H1 (cell line): Measurements from ENCODE around the gene S100A14. TPM values are rescaled to one million over a fixed set of nuclear protein-coding genes. Genes with fewer than 3 reads are reported as not detected.

Source experiments
- CTCF ChIA-PET: fragments of 300-600 bp; sonication (Branson Sonifier 250); formaldehyde crosslinking; loops from one replicate; lab custom pipeline; 2021; ENCODE audit not compliant: partially characterized antibody; lab: Charles Lee
- POLR2A ChIA-PET: fragments of 300-600 bp; sonication (Branson Sonifier 250); formaldehyde crosslinking; loops from one replicate; lab custom pipeline; 2021; ENCODE audit warnings: inconsistent platforms; ENCODE audit not compliant: partially characterized antibody; lab: Charles Lee
- DNase-seq, 2 experiments: peaks; one replicate each; pipeline versions ENCODE4 v3.0.0 to v3.0.0-alpha.2; 2010 to 2022; ENCODE audit warnings: low spot score in 2 of 2, low read depth in 1 of 2, mixed read lengths in 1 of 2
- FAIRE-seq: peaks from 2 replicates; lab custom pipeline; 2011; peaks lifted over from hg19 to GRCh38; lab: Jason Lieb, UNC
- H2AFZ ChIP-seq: 2 replicates; pipeline ENCODE4 v1.8.1; 2012; ENCODE audit warnings: low read length, inconsistent platforms
- H2AK5ac ChIP-seq: 2 replicates; pipeline ENCODE4 v1.6.1; 2013; ENCODE audit warnings: low read depth, low read length
- H2BK120ac ChIP-seq: replicated peaks from 2 replicates; pipeline ENCODE3; 2013; ENCODE audit warnings: low read depth, low read length, inconsistent platforms
- H2BK12ac ChIP-seq: 2 replicates; pipeline ENCODE4 v1.6.1; 2013; ENCODE audit warnings: low read depth, low read length
- H2BK15ac ChIP-seq: 2 replicates; pipeline ENCODE4 v1.6.1; 2013; ENCODE audit warnings: low read length
- H2BK20ac ChIP-seq: 2 replicates; pipeline ENCODE4 v1.6.1; 2013; ENCODE audit warnings: low read length
- H2BK5ac ChIP-seq: 2 replicates; pipeline ENCODE4 v1.6.1; 2013; ENCODE audit warnings: low read depth, low read length
- H3K14ac ChIP-seq: 2 replicates; pipeline ENCODE4 v1.6.1; 2013; ENCODE audit warnings: inconsistent platforms; ENCODE audit not compliant: insufficient read length
- H3K18ac ChIP-seq: 2 replicates; pipeline ENCODE4 v1.6.1; 2013; ENCODE audit warnings: low read length; ENCODE audit errors: extremely low read depth
- H3K23ac ChIP-seq: 2 replicates; pipeline ENCODE4 v1.6.1; 2013; ENCODE audit warnings: inconsistent platforms; ENCODE audit not compliant: insufficient read length
- H3K23me2 ChIP-seq: 2 replicates; pipeline ENCODE4 v1.6.1; 2013; ENCODE audit warnings: low read depth, low read length
- H3K27ac ChIP-seq: 2 replicates; pipeline ENCODE4 v1.6.1; 2011; ENCODE audit warnings: low read depth, low read length, inconsistent platforms
- H3K27me3 ChIP-seq, 4 experiments: replicated peaks in 1 of 4; 1 replicate in 1 of 4; 2 replicates in 3 of 4; pipeline versions ENCODE4 v1.6.1 to v1.8.1; 2011 to 2013; ENCODE audit warnings: low read length in 3 of 4, mild to moderate bottlenecking in 3 of 4, inconsistent platforms in 2 of 4, mixed read lengths in 2 of 4, moderate library complexity in 1 of 4; ENCODE audit not compliant: control insufficient read depth in 3 of 4, insufficient read depth in 3 of 4; ENCODE audit errors: extremely low read depth in 1 of 4
- H3K36me3 ChIP-seq, 4 experiments: 2 replicates each; pipeline versions ENCODE4 v1.6.1 to v1.8.1; 2011 to 2013; ENCODE audit warnings: mild to moderate bottlenecking in 4 of 4, low read length in 3 of 4, moderate library complexity in 2 of 4, control low read depth in 1 of 4, inconsistent platforms in 1 of 4; ENCODE audit not compliant: insufficient read depth in 4 of 4, control insufficient read depth in 2 of 4
- H3K4ac ChIP-seq: replicated peaks from 2 replicates; pipeline ENCODE3; 2013; ENCODE audit warnings: low read length, low read depth, mixed read lengths, inconsistent platforms; ENCODE audit not compliant: insufficient read length
- H3K4me1 ChIP-seq, 4 experiments: replicated peaks in 1 of 4; 1 replicate in 1 of 4; 2 replicates in 3 of 4; pipeline versions ENCODE4 v1.6.1 to v1.8.1; 2011 to 2013; ENCODE audit warnings: low read length in 3 of 4, inconsistent platforms in 2 of 4, mixed read lengths in 1 of 4; ENCODE audit not compliant: insufficient read depth in 4 of 4, control insufficient read depth in 3 of 4
- H3K4me2 ChIP-seq, 2 experiments: 2 replicates each; pipeline versions ENCODE4 v1.6.1 to v1.8.1; 2011 to 2013; ENCODE audit warnings: low read depth in 2 of 2, low read length in 2 of 2, control low read depth in 1 of 2, inconsistent platforms in 1 of 2, mild to moderate bottlenecking in 1 of 2; ENCODE audit not compliant: insufficient read depth in 1 of 2
- H3K4me3 ChIP-seq, 4 experiments: fragments of 200-600, 300-600 bp in 1 of 4; sonication (generic), shearing (Covaris generic), sonication (Bioruptor Twin) in 1 of 4; 2 replicates each; pipeline versions ENCODE4 v1.5.1 to v1.8.1; 2011 to 2016; ENCODE audit warnings: low read length in 4 of 4, low read depth in 3 of 4, control low read depth in 2 of 4, inconsistent platforms in 2 of 4, mild to moderate bottlenecking in 2 of 4, mixed read lengths in 1 of 4, moderate library complexity in 1 of 4; ENCODE audit not compliant: insufficient read depth in 2 of 4; ENCODE audit errors: extremely low read depth in 1 of 4
- H3K56ac ChIP-seq: replicated peaks from 2 replicates; pipeline ENCODE3; 2013; ENCODE audit warnings: low read depth, mild to moderate bottlenecking, mixed read lengths, low read length, inconsistent platforms; ENCODE audit not compliant: insufficient read length
- H3K79me1 ChIP-seq: 2 replicates; pipeline ENCODE4 v1.6.1; 2013; ENCODE audit warnings: low read depth, low read length, control low read depth
- H3K79me2 ChIP-seq, 2 experiments: 2 replicates each; pipeline versions ENCODE4 v1.6.1 to v1.8.1; 2012 to 2013; ENCODE audit warnings: low read length in 2 of 2, mild to moderate bottlenecking in 2 of 2, inconsistent platforms in 1 of 2; ENCODE audit not compliant: insufficient read depth in 2 of 2, control insufficient read depth in 1 of 2
- H3K9ac ChIP-seq, 4 experiments: replicated peaks in 1 of 4; 1 replicate in 1 of 4; 2 replicates in 3 of 4; pipeline versions ENCODE4 v1.6.1 to v1.8.1; 2011 to 2013; ENCODE audit warnings: low read depth in 3 of 4, low read length in 3 of 4, control low read depth in 2 of 4, mild to moderate bottlenecking in 2 of 4, moderate library complexity in 2 of 4, inconsistent platforms in 1 of 4; ENCODE audit errors: extremely low read depth in 1 of 4
- H3K9me3 ChIP-seq, 2 experiments: 2 replicates each; pipeline versions ENCODE4 v1.6.1 to v1.8.1; 2012 to 2013; ENCODE audit warnings: mild to moderate bottlenecking in 2 of 2, moderate library complexity in 2 of 2, control low read depth in 1 of 2, inconsistent platforms in 1 of 2, low read depth in 1 of 2, low read length in 1 of 2, mixed read lengths in 1 of 2; ENCODE audit not compliant: insufficient read depth in 2 of 2
- H4K20me1 ChIP-seq, 2 experiments: replicated peaks in 1 of 2; 2 replicates each; pipeline versions ENCODE3 to v1.8.1; 2011 to 2013; ENCODE audit warnings: inconsistent platforms in 2 of 2, low read length in 2 of 2, mild to moderate bottlenecking in 1 of 2; ENCODE audit not compliant: insufficient read depth in 2 of 2, control insufficient read depth in 1 of 2
- H4K5ac ChIP-seq: 2 replicates; pipeline ENCODE4 v1.6.1; 2013; ENCODE audit warnings: low read length, low read depth, mixed read lengths, inconsistent platforms; ENCODE audit not compliant: insufficient read length
- H4K8ac ChIP-seq: 2 replicates; pipeline ENCODE4 v1.8.0; 2013; ENCODE audit warnings: mild to moderate bottlenecking, moderate library complexity, low read length, inconsistent platforms; ENCODE audit not compliant: insufficient read depth; ENCODE audit errors: extremely low read depth
- H4K91ac ChIP-seq: replicated peaks from 2 replicates; pipeline ENCODE3; 2013; ENCODE audit warnings: low read length, mixed read lengths, inconsistent platforms; ENCODE audit not compliant: insufficient read length
- CHD1 ChIP-seq: IDR thresholded peaks from 2 replicates; pipeline ENCODE4 v1.6.1; 2012; ENCODE audit warnings: low read depth, low read length, improper control_type of control experiment
- CREB1 ChIP-seq: IDR thresholded peaks from 2 replicates; pipeline ENCODE4 v1.6.1; 2012; ENCODE audit warnings: inconsistent platforms
- KDM1A ChIP-seq: fragments of 200-600, 300-600 bp; sonication (generic); IDR thresholded peaks from 2 replicates; pipeline ENCODE4 v1.7.1; 2016; ENCODE audit warnings: mild to moderate bottlenecking, low read length, borderline replicate concordance
- KDM4A ChIP-seq: IDR thresholded peaks from one replicate; pipeline ENCODE4 v1.7.1; 2012; ENCODE audit warnings: low read depth, mild to moderate bottlenecking, moderate library complexity, low read length, inconsistent platforms; ENCODE audit not compliant: severe bottlenecking
- KDM5A ChIP-seq: fragments of 200-600 bp; IDR thresholded peaks from 2 replicates; pipeline ENCODE4 v1.7.1; 2012; ENCODE audit warnings: mild to moderate bottlenecking, low read length, inconsistent platforms, mixed read lengths
- NRF1 ChIP-seq: IDR thresholded peaks from 2 replicates; pipeline ENCODE4 v1.6.1; 2011; ENCODE audit warnings: mild to moderate bottlenecking, low read depth, low read length, improper control_type of control experiment
- POLR2A ChIP-seq, 2 experiments: IDR thresholded peaks; 1 replicate in 1 of 2; 2 replicates in 1 of 2; pipeline ENCODE4 v1.6.1; 2011; ENCODE audit warnings: low read depth in 2 of 2, low read length in 2 of 2, mild to moderate bottlenecking in 2 of 2; ENCODE audit errors: control extremely low read depth in 1 of 2
- RAD21 ChIP-seq, 2 experiments: IDR thresholded peaks in 1 of 2; conservative IDR thresholded peaks in 1 of 2; 2 replicates each; pipeline ENCODE4 v1.6.1; 2011; ENCODE audit warnings: low read depth in 2 of 2, low read length in 2 of 2, improper control_type of control experiment in 1 of 2, inconsistent platforms in 1 of 2, mild to moderate bottlenecking in 1 of 2, moderate library complexity in 1 of 2
- RXRA ChIP-seq: IDR thresholded peaks from 2 replicates; pipeline ENCODE4 v1.6.1; 2011; ENCODE audit warnings: low read depth, mild to moderate bottlenecking, low read length, moderate library complexity; ENCODE audit not compliant: insufficient read depth
- SAP30 ChIP-seq: fragments of 300-600 bp; sonication (generic); IDR thresholded peaks from 2 replicates; pipeline ENCODE4 v1.7.1; 2012; ENCODE audit warnings: low read length, moderate library complexity, mild to moderate bottlenecking, inconsistent platforms; ENCODE audit not compliant: insufficient read depth, insufficient replicate concordance
- SP4 ChIP-seq: IDR thresholded peaks from 2 replicates; pipeline ENCODE4 v1.6.1; 2012; ENCODE audit warnings: low read length, inconsistent platforms
- TBP ChIP-seq: IDR thresholded peaks from 2 replicates; pipeline ENCODE4 v1.6.1; 2011; ENCODE audit warnings: low read depth, low read length, improper control_type of control experiment
- WGBS, 2 experiments: shearing (Covaris generic) in 1 of 2; methylation state at CpG; one replicate each; pipeline versions ENCODE4 v1.1.6 to v1.1.7; 2013 to 2015; ENCODE audit warnings: low lambda C conversion rate in 2 of 2, mixed read lengths in 2 of 2, inconsistent platforms in 1 of 2, low coverage in 1 of 2, missing lambda C conversion rate in 1 of 2; ENCODE audit not compliant: insufficient replicate concordance in 2 of 2, insufficient coverage in 1 of 2, insufficient read length in 1 of 2; ENCODE audit errors: extremely low coverage in 1 of 2, missing lambda C conversion rate in 1 of 2; 5-methylcytosine and 5-hydroxymethylcytosine counted together
- polyA plus RNA-seq, 7 experiments: library from polyadenylated mRNA; depleted of rRNA in 3 of 7; stranded (reverse) in 5 of 7; unstranded in 2 of 7; fragments of >200 nt in 5 of 7; fragments of 200-250 nt in 2 of 7; gene quantifications; 1 replicate in 5 of 7; 2 replicates in 1 of 7; 4 replicates in 1 of 7; pipeline versions ENCODE4 v1.2.1 to v1.2.3, GENCODE V29; 2011 to 2013; ENCODE audit warnings: missing spikeins in 2 of 7, mixed read lengths in 2 of 7
- total RNA-seq: library from RNA; stranded (reverse); fragmentation: NEBNext Ultra II Directional; extraction: Animal tissue kit (Norgen Biotek cat#: 25700); gene quantifications from 2 replicates; pipeline ENCODE4 v1.2.1, GENCODE V29; 2021
- TF ChIP-seq, protein P1 (sequence below): IDR thresholded peaks from 2 replicates; pipeline ENCODE4 v1.6.1; 2011; ENCODE audit warnings: low read length, improper control_type of control experiment

S100A14 gene
- total and polyA plus RNA-seq, 2 of the 8 experiments (the other 6 are each of a cell fraction or from before 2014, with no cell fraction given): 1.4 to 5.3 TPM

DNA sequence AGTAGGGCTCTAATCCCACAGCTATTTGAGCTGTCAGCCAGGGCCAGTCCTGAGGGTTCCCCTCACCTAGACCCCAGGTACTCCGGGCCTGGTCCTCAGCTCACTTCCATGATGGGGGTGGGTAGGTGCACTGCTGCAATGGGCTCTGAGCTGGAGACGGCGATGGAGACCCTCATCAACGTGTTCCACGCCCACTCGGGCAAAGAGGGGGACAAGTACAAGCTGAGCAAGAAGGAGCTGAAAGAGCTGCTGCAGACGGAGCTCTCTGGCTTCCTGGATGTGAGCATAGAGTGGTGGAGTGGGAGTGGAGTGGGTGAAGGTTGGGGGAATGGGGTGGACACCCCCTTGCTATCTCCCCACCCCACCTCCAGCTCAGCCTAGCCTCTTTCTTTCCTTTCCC is 14.3 kb upstream of the S100A14 start:
- POLR2A ChIA-PET: interaction anchor here (0.6 to 15.6 kb wide), 6 partner anchors 9 to 360 kb away, joined by 3 to 261 read pairs (median 4); partner anchors contain the start of genes RPS27, S100A14 and S100A16
- no peak for TF ChIP-seq TBP
- no peak for TF ChIP-seq POLR2A (IDR thresholded peaks at IDR 0.05; ENCODE audit: control extremely low read depth in 1 of 2, low read depth in 2 of 2, low read length in 2 of 2)
- TF ChIP-seq KDM4A: no peak
- TF ChIP-seq, protein P1, sequence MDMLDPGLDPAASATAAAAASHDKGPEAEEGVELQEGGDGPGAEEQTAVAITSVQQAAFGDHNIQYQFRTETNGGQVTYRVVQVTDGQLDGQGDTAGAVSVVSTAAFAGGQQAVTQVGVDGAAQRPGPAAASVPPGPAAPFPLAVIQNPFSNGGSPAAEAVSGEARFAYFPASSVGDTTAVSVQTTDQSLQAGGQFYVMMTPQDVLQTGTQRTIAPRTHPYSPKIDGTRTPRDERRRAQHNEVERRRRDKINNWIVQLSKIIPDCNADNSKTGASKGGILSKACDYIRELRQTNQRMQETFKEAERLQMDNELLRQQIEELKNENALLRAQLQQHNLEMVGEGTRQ: no peak
- no peak for TF ChIP-seq RXRA
- TF ChIP-seq RAD21 (IDR thresholded peaks at IDR 0.05 in 1 of 2, conservative IDR thresholded peaks at IDR 0.05 in 1 of 2; ENCODE audit: low read depth in 2 of 2, low read length in 2 of 2): no peak
- TF ChIP-seq KDM1A: no peak
- no peak for TF ChIP-seq KDM5A
- no peak for TF ChIP-seq CREB1
- TF ChIP-seq CHD1: no peak
- TF ChIP-seq SAP30: no peak
- no peak for TF ChIP-seq SP4
- no peak for TF ChIP-seq NRF1

More for the DNA sequence above, 14.3 kb upstream of the S100A14 start:
- Histone ChIP-seq H3K23ac (no peak overlapping the region), H3K14ac (no peak overlapping the region), H2BK5ac (no peak overlapping the region), H3K4me3 (no peak overlapping the region), H3K4me2 (no peak overlapping the region), H3K79me1 (no peaks in the 10 kb centered on the region), H4K20me1 (no peaks in the 10 kb centered on the region), H2AFZ (no peak overlapping the region), H2BK120ac (no peak overlapping the region), H3K36me3 (peaks cover 0 to 2% (median 0%) of the 10 kb centered on the region in 4 experiments; a peak in 2 of 8 replicates), H2BK20ac (no peak overlapping the region), H4K91ac (no peak overlapping the region), H3K79me2 (peaks cover 0 to 10% of the 10 kb centered on the region in 2 experiments; a peak in 3 of 4 replicates), H3K18ac (no peak overlapping the region), H3K9me3 (no peaks in the 10 kb centered on the region), H3K23me2 (peaks cover 7% of the 10 kb centered on the region), H4K8ac (no peak overlapping the region; the same call in 1 of the 2 replicates), H3K4me1 (peaks cover 0 to 16% (median 11%) of the 10 kb centered on the region in 4 experiments; a peak in 6 of 7 replicates), H3K27me3 (no peaks in the 10 kb centered on the region), H4K5ac (no peak overlapping the region), H3K27ac (no peak overlapping the region), H3K9ac (no peak overlapping the region), H2AK5ac (no peak overlapping the region), H2BK15ac (peak overlapping the region; percentile 32; the same call in 1 of the 2 replicates), H3K56ac (no peak overlapping the region), H3K4ac (no peak overlapping the region), H2BK12ac (no peak overlapping the region)
- CTCF ChIA-PET: interaction anchor here (0.8 to 10.2 kb wide), 14 partner anchors 9 to 142 kb away, joined by 3 to 115 read pairs (median 11); partner anchors contain the start of genes S100A14, S100A16 and S100A6
- FAIRE-seq: no peak
- no peak for DNase-seq
- WGBS, 2 experiments: 83% methylated on average over 7 of the region's 7 CpGs; no CpG with 5 or more reads in 1 of the 2 experiments
